ENCODE measurements around the gene SH3BGR.

The SH3BGR gene

GRCh38 chr21:39454949-39455668, 3.3 kb downstream of the SH3BGR start:
- DNase-seq = peak in 2 of 56 donors; percentile 27 to 28

GRCh38 chr21:39456665-39457064, 4.9 kb downstream of the SH3BGR start:
- no peak for DNase-seq

GRCh38 chr21:39461419-39461818, 9.6 kb downstream of the SH3BGR start:
- no peak for DNase-seq

- no peak for DNase-seq
Observed at GRCh38 chr21:39463308-39463707, 11.5 kb downstream of the SH3BGR start.

GRCh38 chr21:39466584-39466983, 14.8 kb downstream of the SH3BGR start:
- no peak for DNase-seq

GRCh38 chr21:39467746-39468145, 16.0 kb downstream of the SH3BGR start:
- no peak for DNase-seq

GRCh38 chr21:39468559-39468958, 16.8 kb downstream of the SH3BGR start:
- DNase-seq = no peak

- no peak for DNase-seq
Observed at GRCh38 chr21:39471598-39471997, 19.8 kb downstream of the SH3BGR start.

- no peak for DNase-seq
Observed at GRCh38 chr21:39472786-39473185, 21.0 kb downstream of the SH3BGR start.

- DNase-seq = no peak
Observed at GRCh38 chr21:39474611-39475010, 22.8 kb downstream of the SH3BGR start.

GRCh38 chr21:39479164-39479813, 27.5 kb downstream of the SH3BGR start:
- peak in 1 of 56 donors; percentile 23 for DNase-seq

- DNase-seq = no peak
Observed at GRCh38 chr21:39479814-39480182, 28.0 kb downstream of the SH3BGR start.

- DNase-seq = no peak
Observed at GRCh38 chr21:39480271-39480670, 28.5 kb downstream of the SH3BGR start.

GRCh38 chr21:39481886-39482285, 30.1 kb downstream of the SH3BGR start:
- no peak for DNase-seq

- no peak for DNase-seq
Observed at GRCh38 chr21:39483917-39484316, 32.1 kb downstream of the SH3BGR start.

GRCh38 chr21:39484711-39485276, 33.0 kb downstream of the SH3BGR start:
- no peak for DNase-seq

- DNase-seq = no peak
Observed at GRCh38 chr21:39489380-39489924, 37.7 kb downstream of the SH3BGR start.

GRCh38 chr21:39499156-39499555, 47.4 kb downstream of the SH3BGR start:
- DNase-seq = no peak

- DNase-seq = peak in 41 of 56 donors; percentile 4 to 78 (median 42)
Observed at GRCh38 chr21:39502631-39503030, 50.9 kb downstream of the SH3BGR start.

GRCh38 chr21:39503123-39503762, 51.5 kb downstream of the SH3BGR start:
- no peak for DNase-seq

GRCh38 chr21:39504230-39504629, 52.5 kb downstream of the SH3BGR start:
- DNase-seq = no peak

- DNase-seq = no peak
Observed at GRCh38 chr21:39510240-39510639, 58.5 kb downstream of the SH3BGR start.

Data from amygdala (tissue), 56 donors.